Superior temporal gyrus (tissue), 1 donor: ENCODE results near the gene PRLH.
A peak's percentile ranks its signal among the peaks of the same experiment; 100 is the strongest.
"Not testable (repeated sequence)": the region's sequence is repeated elsewhere in the genome, so short reads cannot be mapped to it uniquely, and the experiment has no call there.

Experiments
- DNase-seq: peaks from one replicate; pipeline ENCODE4 v3.0.0-alpha.2; 2016; ENCODE audit errors: extremely low spot score

The PRLH gene

DNA sequence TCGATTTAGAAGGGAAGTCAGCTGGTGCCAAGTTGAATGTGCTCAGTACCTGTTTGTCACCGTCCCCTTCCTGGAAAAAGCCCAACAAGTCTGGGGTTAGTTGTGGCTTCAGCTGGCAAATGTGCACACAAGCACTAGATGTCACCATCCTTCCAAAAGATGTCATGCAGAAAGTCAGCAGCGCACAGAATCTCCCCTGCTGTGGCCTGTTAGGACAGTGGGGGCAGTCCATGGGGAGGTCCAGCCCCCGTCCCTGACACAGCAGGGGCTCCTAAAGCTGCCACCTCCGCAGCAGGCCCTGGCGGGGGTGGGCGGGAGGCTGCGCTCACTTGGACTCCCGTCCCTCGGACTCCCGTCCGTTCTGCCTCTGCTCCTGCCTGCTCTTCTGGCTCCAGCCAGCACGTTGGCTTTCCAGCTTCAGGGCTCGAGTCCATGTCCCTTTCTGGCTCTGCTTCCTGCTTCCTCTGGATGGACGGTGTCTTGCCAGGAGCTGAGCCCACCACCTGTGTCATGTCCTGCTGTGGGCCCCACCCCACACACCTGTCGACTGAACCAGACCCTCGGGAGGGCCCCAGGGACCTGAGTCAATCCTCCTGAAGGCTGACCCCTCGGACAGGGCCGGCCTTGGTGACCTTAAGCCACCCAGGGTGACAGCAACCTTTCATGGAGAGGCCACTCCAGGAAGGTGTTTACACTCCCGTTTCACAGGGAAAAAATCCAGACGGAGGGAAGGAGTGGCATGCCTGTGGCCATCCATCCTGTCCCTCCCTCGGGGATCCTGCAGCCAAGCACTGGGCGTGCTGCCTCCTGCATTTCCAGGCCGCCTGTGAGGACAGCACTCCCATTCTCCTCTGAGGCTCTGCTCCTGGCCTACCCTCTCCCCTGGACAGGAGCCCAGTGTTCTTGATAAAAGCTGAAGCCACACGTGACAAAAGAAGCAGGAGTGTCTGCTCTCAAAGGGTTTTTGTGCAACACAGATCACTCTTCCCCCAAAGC is 15.7 kb downstream of the PRLH start:
- peak; percentile 58 for DNase-seq

DNA sequence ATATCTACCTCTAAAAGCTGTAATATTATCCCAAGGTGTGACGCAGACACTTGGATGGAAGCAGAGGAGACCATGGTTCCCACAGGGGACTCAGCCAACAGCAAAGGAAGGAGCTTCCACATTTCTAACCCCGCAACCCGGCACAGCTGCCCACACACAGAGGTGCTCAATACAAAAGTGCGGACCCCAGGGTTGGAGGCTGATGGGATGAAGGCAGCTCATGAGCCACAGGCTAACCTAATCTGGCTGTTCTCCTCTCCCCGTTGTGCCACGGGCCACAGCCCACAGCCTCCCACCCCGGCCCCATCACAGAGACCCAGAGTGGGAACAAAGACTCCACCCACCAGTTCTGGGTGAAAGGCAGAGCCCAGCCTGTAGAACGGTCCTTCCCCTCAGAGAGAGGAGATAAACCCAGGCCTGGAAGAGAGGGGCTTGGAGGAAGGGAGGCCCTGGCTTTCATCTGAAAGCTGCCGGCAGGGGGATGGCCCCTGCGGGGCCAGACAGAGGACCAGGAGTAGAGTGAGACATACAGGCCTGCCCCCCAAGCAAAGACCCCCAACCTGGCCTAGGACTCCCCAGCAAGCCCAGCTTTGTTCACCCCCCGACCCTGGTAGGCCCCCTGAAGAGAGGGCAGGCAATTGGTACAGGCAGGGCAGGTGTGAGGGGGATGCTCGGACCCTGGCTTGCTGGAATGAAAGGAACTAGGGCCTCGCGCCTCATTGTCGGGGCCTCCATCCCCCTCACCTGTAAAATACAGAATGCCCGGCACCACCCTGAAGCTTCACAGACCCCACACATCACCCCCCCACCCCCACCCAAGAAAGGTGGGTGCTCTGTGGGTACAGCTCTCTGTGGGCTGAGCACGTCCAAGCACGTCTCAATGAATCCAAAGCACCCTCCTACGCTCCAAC is 17.3 kb downstream of the PRLH start:
- DNase-seq = no peak

DNA sequence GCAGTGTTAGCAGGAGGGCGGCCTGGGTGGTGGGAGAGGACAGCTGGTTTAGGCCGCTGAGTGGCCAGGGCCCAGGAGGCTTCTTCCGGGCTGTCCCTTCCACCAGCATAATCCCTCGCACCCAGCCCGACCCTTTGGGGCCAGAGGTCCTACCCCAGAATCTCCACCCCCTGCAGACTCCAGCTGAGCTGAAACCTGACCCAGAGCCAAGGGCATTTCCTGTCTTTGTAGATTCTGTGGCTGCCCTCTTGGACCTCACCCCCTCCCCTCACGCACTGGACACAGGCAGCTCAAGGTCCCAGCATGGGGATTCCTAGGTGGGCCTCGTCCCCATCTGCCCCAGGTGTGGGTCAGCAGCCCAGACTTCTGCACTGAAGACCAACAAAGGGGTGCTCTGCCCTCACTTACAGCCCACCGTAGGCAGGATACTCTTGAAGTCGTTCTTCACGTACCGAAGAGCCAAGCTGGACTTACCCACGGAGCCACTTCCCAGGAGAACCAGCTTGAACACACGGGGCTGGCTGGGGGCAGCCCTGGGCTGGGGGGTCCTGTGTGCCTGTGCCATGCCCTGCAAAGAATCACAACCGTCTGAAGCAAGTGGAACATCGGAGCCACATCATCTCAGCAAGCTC is 19.3 kb downstream of the PRLH start:
- no peak for DNase-seq

DNA sequence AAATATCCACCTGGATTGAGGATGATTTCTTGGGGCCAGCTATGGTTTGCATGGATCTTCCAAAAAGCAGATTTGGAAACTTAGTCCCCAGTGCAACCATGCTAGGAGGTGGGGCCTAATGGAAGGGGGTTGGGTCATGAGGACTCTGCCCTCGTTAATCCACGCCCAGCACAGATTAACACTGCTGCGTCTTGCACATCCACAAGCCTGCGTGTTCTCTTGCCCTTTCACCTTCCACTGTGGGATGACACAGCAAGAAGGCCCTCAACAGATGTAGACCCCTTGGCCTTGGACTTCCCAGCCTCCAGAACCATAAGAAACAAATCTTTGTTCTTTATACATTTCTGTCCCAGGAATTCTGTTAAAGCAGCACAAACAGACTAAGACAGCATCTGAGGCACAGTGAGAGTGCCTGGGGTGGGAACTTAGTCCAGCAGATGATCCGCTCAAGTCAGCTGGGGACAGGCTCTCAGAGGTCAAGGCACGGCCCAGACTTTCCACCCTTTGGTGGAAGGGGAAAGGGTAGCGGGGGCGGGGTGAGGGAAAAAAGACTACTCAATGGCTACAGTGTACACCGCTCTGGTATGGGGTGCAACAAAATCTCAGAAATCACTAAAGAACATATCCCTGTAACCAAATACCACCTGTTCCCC is 21.8 kb downstream of the PRLH start:
- DNase-seq = no peak

DNA sequence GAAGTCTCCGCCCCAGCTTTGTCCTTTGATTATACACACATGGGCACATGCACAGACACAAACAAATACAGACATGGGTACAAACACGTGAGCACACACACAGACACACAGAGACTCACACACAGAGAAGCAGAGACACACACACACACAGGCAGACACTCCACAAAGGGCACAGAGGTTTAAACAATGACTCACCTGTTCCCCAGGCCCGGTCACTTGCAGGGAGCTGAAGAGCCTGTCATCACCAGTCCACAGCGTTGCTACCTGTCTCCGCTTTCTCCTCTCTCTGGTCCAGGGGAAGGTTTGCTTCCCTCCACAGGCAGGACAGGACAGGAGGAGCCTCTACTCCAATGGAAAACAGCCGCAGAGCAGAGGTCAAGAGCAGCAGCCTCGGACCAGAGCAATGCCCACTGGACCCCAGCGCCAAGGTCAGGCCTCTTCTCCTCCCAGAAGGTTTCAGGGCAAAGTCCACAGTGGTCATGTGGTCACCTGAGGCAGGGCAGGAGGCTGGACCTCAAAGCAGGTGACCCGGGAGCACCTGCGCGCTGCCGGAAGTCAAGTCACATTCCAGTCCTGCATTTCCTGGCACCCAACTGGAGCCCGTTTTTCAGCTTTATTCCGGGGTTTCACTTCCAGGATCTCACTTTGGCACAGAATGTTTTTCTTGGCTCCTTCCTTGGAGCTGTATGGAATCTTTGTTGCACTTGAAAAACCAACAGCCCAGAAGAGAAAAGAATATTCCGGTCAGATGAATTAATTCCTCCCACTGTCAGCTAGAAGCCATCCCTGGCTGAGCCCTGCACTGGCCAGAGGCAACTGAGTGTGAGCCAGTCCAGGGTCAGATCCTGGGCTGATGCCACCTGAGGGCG is 24.1 kb downstream of the PRLH start, which contains the start of gene RAB17:
Gene RAB17 (minus strand): TSS at position 463 of the 869 bp plus-strand sequence. CDS start 4,580 bp downstream, outside the sequence.
- DNase-seq = no peak

DNA sequence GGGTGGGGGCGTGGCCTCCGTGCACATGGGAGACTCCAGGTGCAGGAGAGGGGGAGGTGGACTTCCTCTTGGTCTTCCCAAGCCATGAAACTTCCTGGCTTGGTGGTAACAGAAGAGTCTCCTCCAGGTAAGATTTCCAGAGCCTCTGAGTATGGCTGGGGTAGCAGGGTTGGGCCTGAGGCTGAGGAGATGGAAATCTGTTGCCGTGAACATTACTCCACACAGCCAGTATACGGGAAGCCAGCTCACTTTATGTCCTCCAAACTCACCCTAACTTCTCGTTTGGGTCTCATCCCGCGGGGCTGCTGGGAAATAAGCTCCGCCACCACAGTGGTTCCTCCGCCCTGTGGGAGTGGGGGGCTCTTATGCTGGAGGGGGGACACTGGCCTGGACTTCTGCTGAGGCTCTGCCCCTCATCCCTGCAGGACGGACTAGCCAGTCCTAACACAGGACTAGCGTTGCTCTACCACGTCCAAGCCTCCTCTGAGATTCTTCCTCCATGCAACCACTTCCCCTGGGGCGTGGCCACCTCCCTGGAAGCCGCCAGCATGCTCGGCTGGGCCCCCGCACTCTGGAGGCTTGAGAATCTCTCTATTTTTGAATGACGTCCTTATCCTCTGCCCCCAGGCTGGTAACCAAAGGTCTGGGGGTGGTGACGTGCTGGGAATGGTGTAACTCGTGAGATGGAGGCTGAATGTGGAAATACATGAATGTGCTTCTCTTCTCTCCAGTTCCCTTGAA is 24.9 kb downstream of the PRLH start:
- no peak for DNase-seq

DNA sequence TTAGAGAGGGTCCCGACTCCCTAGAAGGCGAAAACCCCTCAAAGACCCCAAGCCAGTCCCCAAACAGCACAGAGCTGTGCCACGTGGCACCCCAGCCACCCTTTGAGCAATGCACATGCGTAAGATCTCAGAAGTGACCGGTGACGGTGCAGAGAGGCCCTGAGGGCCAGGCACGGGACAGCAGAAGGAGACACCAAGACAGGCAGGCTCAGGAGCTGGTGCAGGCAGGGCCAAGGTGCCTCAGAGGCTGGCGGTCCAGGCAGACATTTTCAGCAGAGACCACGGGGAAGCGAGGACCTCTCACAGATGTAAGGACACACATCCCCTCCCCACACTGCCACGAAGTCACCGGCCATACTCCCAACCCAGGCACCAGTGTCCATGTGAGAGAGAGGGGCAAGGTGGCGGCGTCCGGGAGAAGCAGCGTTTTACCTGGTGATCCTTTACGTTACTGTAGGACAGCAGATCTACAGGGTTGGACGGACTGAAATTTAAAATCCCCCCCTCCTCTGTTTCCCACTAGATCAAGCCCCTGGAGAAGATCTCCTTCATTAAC is 26.1 kb downstream of the PRLH start:
- DNase-seq = no peak

DNA sequence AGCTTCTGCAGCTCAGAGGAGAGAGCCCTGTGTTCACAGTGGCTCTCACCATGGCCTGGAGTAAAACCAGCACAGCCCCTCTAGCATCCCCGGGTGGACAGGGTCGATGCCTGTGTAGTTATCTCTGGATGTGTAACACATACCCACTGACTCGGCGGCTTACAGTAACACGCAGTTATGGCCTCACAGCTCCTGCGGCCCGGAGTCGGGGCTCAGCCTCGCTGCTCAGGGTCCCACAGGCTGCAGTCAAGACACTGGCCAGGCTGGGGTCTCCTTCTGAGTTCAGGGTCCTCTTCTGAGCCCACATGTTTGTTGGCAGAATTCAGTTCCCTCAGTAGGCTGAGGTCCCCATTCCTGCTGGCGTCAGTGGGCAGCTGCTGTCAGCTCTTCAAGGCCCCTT is 26.7 kb downstream of the PRLH start:
- DNase-seq = no peak

DNA sequence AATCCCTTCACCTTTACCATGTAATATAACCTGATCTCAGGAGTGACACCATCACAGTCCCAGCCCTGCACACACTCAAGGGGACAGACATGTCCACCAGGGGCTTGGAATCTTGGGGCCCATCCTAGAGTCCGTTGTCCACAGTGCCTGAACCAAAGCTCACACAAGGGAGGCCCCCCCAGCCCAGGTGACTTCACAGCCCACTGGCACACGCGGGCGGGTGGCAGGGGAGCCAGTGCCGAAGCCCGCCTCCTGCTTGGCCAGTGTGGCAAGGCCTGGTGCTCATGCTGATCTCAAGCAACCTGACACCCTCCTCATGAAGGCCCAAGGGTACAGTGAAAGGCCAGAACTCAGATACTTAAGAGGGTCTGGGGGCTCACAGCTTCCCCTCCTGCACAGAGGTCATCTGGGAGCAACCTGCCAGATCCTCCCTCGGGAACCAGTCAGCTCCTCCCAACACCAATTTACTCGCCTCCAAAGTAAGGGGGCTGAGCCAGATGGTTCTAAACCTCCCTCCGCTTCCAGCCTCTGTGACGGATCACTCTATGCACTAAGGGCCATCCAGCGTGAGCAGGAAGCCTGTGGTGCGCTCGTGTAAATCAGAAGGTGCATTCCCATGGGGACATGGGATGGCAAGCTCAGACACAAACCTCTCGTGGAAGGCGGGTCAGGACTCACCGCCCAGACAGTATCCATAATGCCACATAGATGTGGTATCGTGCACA is 27.4 kb downstream of the PRLH start:
- DNase-seq = no peak

DNA sequence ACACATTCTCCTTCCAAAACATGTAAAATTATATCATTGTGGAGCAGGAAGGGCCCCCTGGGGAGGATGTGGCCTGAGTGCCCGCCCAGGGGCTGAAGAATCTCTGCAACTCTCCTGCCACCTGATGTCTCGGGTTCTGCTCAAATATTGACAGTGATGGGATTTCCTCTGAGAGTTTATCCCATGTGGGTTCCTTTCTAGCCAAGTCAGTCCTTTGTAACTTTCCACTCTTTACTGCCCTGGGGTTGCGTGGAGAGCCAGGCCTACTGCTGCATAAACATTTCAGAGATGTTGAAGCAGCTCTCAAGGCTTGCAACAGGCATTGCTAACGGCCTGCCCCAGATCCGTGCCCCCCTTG is 28.1 kb downstream of the PRLH start:
- no peak for DNase-seq

DNA sequence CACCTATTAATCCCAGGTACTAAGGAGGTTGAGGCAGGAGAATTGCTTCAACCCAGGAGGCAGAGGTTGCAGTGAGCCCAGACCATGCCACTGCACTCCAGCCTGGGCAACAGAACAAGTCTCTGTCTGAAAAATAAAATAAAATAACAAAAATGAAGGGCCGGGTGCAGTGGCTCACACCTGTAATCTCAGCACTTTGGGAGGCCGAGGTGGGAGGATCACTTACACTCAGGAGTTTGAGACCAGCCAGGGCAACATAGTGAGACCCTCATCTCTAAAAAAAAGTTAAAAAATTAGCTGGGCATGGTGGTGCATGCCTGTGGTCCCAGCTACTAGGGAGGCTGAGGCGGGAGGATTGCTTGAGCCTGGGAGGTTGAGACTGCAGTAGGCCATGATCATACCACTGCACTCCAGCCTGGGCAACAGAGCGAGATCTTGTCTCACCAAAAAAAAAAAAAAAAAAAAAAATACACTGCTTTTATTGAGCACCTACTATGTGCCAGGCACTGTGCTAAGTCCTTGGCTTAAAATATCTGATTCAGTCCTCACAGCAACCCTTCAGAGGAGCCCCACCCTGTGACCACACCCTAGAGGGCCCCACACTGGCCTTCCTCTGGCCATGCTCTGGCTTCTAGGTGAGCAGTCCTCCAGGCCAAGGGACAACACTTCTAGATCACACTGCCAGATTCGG is 29.6 kb downstream of the PRLH start:
- DNase-seq = not testable (repeated sequence)

DNA sequence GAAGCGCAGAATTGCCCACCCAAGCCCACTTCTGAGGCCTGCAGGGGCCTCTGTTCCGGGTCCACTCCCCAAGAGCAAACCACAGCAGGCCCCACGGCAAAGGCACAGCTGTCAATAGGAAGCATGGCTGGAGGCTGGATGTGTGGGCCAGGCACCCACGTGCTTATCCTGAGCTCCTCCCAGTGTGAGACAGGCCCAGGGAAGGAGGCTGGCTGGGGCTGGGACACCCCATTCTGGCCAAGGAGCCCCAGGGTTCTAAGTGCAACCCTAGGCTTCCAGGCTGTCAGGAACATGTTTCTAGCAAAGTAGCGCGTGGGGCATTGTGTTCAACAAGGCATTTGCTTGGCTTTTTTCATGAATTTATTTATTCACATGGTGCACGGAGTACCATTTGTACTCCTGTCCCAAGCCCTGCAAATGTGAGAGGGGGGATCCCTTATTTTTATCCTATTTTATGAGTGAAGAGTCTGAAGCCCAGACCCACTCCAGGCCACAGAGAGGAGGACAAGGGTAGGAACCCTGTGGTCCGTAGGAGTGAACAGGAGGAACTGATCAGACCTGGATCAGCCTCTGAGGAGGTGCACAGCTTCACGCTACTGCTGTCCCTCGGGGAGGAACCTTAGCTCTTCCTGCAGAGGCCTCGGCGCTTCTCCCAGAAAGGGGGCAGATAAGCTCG is 30.3 kb downstream of the PRLH start:
- DNase-seq = no peak

DNA sequence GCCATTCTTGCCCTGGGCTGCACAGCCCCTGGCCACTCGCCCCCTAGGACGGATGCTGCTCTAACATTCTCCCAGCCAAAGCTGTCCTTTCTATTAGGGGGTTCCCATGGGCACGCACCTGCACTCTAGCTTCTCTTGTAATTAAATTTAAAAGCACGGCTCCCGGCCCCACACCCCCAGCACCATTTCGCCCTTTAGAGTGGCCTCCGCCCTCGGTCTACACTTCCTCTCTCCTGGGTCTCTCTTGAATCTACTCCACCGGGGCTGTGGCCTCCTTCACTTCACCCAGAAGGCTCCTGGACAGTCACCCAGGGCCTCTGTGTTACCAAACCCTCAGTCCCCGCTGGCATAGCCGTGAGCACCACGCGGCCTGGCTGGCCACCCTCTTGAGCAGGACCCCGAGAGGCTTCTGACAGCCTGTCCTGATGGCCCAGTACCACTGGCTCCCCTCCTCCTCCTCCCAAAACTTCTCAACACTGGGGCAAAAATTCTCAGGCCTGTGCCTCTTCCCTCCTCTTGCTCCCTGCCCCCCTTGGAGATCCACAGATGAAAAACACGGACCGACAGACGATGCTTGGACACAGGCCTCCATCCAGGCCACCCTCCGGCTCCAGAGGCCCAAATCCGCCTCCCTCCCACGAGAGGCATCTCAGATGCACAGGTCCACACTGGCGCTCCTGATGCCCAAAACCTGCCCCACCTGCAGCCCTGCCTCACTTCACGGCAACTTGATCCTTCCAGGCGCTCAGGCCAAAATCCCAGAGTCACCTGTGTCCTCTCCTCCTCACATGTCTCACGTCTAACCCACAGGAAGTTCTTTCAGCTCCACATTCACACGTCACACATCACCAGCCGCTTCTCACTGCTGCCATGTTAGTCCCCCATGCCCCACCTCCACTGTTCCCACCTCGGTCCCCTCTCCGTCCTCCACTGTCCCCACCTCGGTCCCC is 31.1 kb downstream of the PRLH start:
- no peak for DNase-seq

DNA sequence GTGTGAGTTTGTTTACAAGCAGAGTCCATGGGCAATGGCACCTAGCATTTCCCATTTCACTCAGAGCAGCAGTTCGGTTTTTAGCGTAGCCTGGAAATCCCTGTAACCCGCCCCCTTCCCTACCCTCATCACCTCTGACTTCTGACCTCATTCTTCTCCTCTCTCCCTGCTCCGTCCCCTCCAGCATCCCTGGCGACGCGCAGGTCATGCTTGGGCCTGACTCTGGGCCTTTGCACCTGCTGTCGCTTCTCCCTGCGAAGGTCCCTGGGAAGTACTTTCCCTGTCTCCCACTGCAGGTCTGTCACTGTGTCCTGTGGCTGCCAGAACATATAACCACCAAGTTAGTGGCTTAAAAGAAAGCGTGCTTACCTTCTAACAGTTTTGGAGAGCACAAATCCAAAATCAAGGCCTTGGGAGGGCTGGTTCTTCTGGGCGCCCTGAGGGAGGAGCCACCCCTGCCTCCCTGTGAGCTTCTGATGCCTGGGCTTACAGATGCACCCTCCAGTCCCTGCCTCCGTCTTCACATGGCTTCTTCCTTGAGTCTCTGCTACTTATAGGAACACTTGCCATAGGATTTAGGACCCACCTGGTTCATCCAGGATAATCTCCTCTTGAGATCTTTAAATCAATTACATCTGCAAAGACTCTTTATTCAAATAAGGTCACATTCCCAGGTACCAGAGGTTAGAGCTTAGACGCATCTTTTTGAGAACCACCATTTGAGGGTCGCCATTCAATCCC is 32.3 kb downstream of the PRLH start:
- no peak for DNase-seq

DNA sequence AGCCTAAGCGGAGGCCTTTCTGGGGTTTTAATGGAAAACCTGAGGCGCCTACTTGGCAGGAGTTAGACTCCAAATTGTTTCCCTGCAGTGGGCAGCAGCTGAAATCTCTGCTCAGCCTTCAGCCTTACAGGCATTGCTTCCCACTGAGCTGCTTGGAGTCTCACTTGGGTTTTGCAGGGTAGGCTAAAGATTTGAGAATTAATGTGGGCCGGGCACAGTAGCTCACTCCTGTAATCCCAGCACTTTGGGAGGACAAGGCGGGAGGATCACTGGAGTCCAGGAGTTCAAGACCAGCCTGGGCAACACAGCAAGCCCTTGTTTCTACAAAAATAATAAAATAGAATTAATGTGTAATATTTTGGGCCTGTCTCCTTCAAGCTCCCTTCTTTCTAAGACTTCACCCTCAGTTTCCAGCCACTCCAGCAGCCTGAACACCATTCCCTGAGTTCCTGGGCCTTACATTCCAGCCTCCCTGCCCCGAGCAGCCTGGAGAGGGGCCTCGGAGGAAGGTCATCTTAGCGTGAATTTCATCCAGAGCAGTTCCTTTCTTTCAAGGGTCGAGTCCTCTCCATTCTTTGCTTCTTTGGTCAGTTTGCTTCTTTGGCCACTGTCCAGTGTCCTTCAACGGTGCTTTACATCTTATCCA is 33.2 kb downstream of the PRLH start:
- no peak for DNase-seq
